HG03066 (cell line): ENCODE data around the gene EPC2.
A peak's percentile ranks its signal among the peaks of the same experiment; 100 is the strongest.
"Not testable (repeated sequence)": the region's sequence is repeated elsewhere in the genome, so short reads cannot be mapped to it uniquely, and the experiment has no call there.

Experiments used
- ATAC-seq: cut with Tn5 transposase; IDR thresholded peaks from one replicate; pipeline ENCODE4 v1.9.1; 2021; ENCODE audit warnings: low read depth; ENCODE audit not compliant: unreplicated experiment

EPC2 gene

GRCh38 chr2:148638543-148638942, 6.0 kb upstream of the EPC2 start:
- no peak for ATAC-seq

- ATAC-seq, result no peak
Observed at GRCh38 chr2:148640767-148641166, 3.8 kb upstream of the EPC2 start.

- no peak for ATAC-seq
Observed at GRCh38 chr2:148642112-148642744, 2.3 kb upstream of the EPC2 start.

GRCh38 chr2:148642891-148643416, 1.6 kb upstream of the EPC2 start:
- no peak for ATAC-seq

GRCh38 chr2:148643421-148643820, 1.1 kb upstream of the EPC2 start:
- peak; percentile 17 for ATAC-seq

- peak; percentile 45 for ATAC-seq
Observed at GRCh38 chr2:148644883-148645538, 460 bp downstream of the EPC2 start.

- peak; percentile 41 for ATAC-seq
Observed at GRCh38 chr2:148645539-148646230, 1.1 kb downstream of the EPC2 start.

GRCh38 chr2:148646231-148646559, 1.6 kb downstream of the EPC2 start:
- ATAC-seq, result no peak

GRCh38 chr2:148647711-148648110, 3.2 kb downstream of the EPC2 start:
- ATAC-seq, result not testable (repeated sequence)

- no peak for ATAC-seq
Observed at GRCh38 chr2:148649936-148650335, 5.4 kb downstream of the EPC2 start.

GRCh38 chr2:148650881-148651280, 6.3 kb downstream of the EPC2 start:
- no peak for ATAC-seq

- ATAC-seq, result no peak
Observed at GRCh38 chr2:148651972-148652371, 7.4 kb downstream of the EPC2 start.

GRCh38 chr2:148653437-148653836, 8.9 kb downstream of the EPC2 start:
- peak; percentile 85 for ATAC-seq

GRCh38 chr2:148654435-148654834, 9.9 kb downstream of the EPC2 start:
- ATAC-seq, result no peak

- no peak for ATAC-seq
Observed at GRCh38 chr2:148656516-148656915, 12.0 kb downstream of the EPC2 start.

- peak; percentile 90 for ATAC-seq
Observed at GRCh38 chr2:148658807-148659722, 14.5 kb downstream of the EPC2 start.

GRCh38 chr2:148660999-148661398, 16.4 kb downstream of the EPC2 start:
- ATAC-seq, result no peak

- not testable (repeated sequence) for ATAC-seq
Observed at GRCh38 chr2:148662332-148662731, 17.8 kb downstream of the EPC2 start.

- ATAC-seq, result no peak
Observed at GRCh38 chr2:148664229-148664628, 19.7 kb downstream of the EPC2 start.

- ATAC-seq, result no peak
Observed at GRCh38 chr2:148666555-148666954, 22.0 kb downstream of the EPC2 start.
